SH-SY5Y (cell line): ENCODE results near the gene STEAP3.

Source experiments
- GATA2 ChIP-seq: IDR thresholded peaks from 2 replicates; pipeline ENCODE4 v1.6.1; 2011; ENCODE audit warnings: mild to moderate bottlenecking, low read depth, low read length
- GATA3 ChIP-seq: IDR thresholded peaks from 2 replicates; pipeline ENCODE4 v1.6.1; 2011; ENCODE audit warnings: low read depth, mild to moderate bottlenecking, low read length, moderate library complexity

DNA sequence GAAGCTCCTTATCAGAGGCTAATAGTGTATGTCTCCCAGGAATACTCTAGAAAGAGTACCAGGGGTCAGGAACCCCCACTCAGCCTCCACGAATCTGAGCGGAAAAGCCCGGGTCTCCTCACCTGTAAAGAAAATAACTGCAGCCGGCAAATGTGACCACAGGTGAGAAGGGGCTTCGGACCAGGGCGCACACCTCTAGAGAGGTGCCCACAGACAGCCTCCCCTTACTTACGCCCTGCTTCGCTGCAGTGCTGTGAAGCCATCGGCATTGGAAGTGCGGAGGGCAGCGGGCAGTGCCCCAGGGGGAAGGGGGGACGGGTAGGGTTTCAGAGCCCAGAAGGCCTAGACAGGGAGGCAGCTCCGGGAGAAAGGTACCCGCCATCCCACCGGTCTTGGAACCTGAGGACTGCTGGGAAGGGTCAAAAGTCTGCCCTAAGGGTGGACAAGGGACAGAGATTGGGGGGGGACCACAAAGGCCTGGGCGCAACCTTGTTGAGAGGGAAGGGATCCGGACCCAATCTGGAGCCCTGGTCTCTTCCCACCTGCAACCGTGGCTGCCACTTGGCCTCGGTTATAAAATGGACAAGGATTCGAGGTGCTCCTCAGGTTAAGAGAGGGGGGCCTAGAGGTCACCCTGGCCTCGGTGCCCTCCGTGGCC is 642 bp upstream of the STEAP3 start:
- TF ChIP-seq GATA2, result no peak
- no peak for TF ChIP-seq GATA3
